AG09309 (cell line): ENCODE results near the gene CAPZB.
A peak's percentile ranks its signal among the peaks of the same experiment; 100 is the strongest.

ENCODE experiments used
- DNase-seq: peaks from one replicate; pipeline ENCODE4 v3.0.0-alpha.2; 2010; ENCODE audit warnings: low read depth
- H3K4me3 ChIP-seq: 2 replicates; pipeline ENCODE4 v1.5.1; 2011; ENCODE audit warnings: mild to moderate bottlenecking, low read depth, low read length, moderate library complexity; ENCODE audit not compliant: control insufficient read depth
- CTCF ChIP-seq: IDR thresholded peaks from 2 replicates; pipeline ENCODE4 v1.5.1; 2011; ENCODE audit warnings: mild to moderate bottlenecking, low read depth, low read length, inconsistent platforms; ENCODE audit not compliant: insufficient read depth, control insufficient read depth; ENCODE audit errors: missing control alignments

The CAPZB gene

DNA sequence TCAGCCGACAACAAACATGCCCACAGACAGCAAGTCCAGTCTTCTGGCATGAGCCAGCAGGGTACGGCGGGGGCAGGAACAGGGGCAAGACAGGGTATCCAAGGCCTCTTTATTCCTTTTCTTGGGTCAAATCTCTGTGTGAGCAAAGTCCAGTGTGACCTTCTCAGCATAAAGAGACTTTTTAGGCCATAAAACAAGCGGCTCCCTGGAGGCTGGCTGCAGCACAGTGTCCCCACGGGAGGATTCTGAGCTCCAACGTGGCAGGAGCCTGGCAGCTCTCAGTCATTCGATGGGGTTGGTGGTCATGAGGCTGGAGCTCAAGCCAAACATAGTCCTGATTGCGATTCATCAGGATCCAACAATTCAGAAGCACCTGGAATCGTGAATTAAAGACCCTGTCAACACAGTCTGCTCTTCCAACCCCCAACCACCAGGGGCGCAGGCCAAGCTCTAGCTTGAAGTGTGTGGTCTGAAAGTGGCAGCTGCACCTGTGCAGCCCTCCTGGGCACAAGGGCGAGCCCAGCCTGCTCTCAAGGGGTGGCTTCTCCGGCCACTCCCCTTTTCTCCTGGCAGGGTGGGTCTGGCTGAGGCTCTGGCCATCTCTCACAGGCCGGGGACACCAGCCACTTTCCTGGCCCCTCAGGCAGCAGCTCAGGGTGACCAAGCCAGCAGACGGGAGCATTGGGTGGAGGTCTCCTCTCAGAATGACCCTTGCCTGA is 111.1 kb downstream of the CAPZB start:
- no peak for DNase-seq
- H3K4me3 ChIP-seq = no peak overlapping the region
- TF ChIP-seq CTCF = peak; percentile 28

- peak; percentile 24 for DNase-seq
- no peak overlapping the region for H3K4me3 ChIP-seq
- no peak for TF ChIP-seq CTCF
Observed at GRCh38 chr1:19373211-19374082, 111.9 kb downstream of the CAPZB start.

GRCh38 chr1:19372602-19373001 is 112.7 kb downstream of the CAPZB start:
- DNase-seq = no peak
- no peak overlapping the region for H3K4me3 ChIP-seq
- TF ChIP-seq CTCF = no peak

GRCh38 chr1:19372136-19372514 is 113.2 kb downstream of the CAPZB start:
- no peak for DNase-seq
- no peak for TF ChIP-seq CTCF
- no peak overlapping the region for H3K4me3 ChIP-seq

- no peak for TF ChIP-seq CTCF
- DNase-seq = no peak
Observed at GRCh38 chr1:19371226-19372135, 113.9 kb downstream of the CAPZB start.

More at GRCh38 chr1:19371226-19372135, 113.9 kb downstream of the CAPZB start:
- H3K4me3 ChIP-seq = no peak overlapping the region
